ENCODE results near the gene GPC1.

DNA sequence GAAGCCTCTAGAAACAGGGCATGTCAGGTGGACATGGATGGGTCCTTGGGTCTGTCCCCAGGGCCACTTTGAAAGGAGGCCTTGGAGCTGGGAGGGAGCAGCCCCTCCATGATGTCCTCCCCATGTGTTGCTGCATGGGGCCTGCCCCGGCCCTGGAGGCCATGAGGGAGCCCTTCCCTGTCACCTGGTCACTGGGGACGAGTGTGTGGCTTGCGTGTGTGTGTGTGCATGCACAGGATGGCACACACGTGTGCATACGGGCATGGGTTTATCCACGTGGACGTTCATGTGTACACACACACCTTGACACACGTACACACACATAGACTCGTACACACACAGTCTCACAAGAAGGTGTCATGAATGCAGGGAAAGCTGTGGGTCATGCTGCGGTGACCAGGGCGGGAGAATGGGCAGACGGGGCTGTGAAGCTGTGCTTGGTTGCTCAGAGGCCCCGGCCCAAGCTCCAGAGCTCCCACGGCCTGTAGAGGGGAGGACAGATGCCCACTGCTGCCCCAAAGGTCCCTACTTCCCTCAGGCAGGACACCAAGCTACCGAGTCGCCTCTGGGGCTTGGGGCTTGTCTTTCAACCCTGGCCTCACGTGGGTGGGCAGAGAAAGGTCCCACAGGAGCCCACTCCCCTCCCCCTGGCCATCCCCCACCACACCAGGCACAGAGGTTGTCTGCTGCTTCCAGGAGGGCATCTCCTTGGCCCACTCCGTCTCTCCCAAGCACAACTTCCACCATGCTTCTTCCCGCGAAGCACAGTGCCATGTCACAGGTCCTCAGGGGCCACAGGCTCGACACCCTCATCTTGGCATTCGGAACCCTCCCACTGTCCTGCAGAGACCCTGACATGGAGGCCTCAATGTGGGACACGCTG is 42.3 kb upstream of the GPC1 start:
- no peak for TF ChIP-seq ZNF274 (IDR thresholded peaks at IDR 0.05; ENCODE audit: low read depth, low read length)
- no peak for TF ChIP-seq YY1 (IDR thresholded peaks at IDR 0.05; ENCODE audit: insufficient read depth, insufficient read length)
